HEK293T (cell line): ENCODE measurements around the gene YY1.

ENCODE experiments used
- CTCF ChIA-PET: fragments of 350-600 bp; formaldehyde crosslinking; extraction: SDS; loops from one replicate; lab custom pipeline; 2021; ENCODE audit warnings: antibody characterized with exemption, inconsistent platforms; lab: Yijun Ruan, JAX
- POLR2A ChIA-PET: fragments of 350-600 bp; formaldehyde crosslinking; extraction: SDS; loops from one replicate; lab custom pipeline; 2020; ENCODE audit warnings: antibody characterized with exemption, inconsistent platforms; lab: Yijun Ruan, JAX
- DNase-seq: peaks from one replicate; pipeline ENCODE4 v3.0.0; 2012; ENCODE audit warnings: mixed read lengths; ENCODE audit errors: extremely low spot score
- ARNT ChIP-seq: fragments of 450-650 bp; IDR thresholded peaks from 2 replicates; pipeline ENCODE4 v1.6.1; 2017; ENCODE audit warnings: mild to moderate bottlenecking
- BHLHE40 ChIP-seq: fragments of 450-650 bp; IDR thresholded peaks from 2 replicates; pipeline ENCODE4 v1.6.1; 2016; ENCODE audit warnings: mild to moderate bottlenecking, moderate library complexity, borderline replicate concordance
- CTBP1 ChIP-seq: fragments of 450-650 bp; IDR thresholded peaks from 2 replicates; pipeline ENCODE4 v1.6.1; 2016; ENCODE audit warnings: borderline replicate concordance
- ELF4 ChIP-seq: fragments of 450-650 bp; IDR thresholded peaks from 2 replicates; pipeline ENCODE4 v1.6.1; 2017; ENCODE audit warnings: antibody characterized with exemption
- FOXA1 ChIP-seq: fragments of 450-650 bp; IDR thresholded peaks from 2 replicates; pipeline ENCODE4 v1.6.1; 2016; ENCODE audit warnings: mild to moderate bottlenecking
- FOXK2 ChIP-seq: fragments of 450-650 bp; IDR thresholded peaks from 2 replicates; pipeline ENCODE4 v1.6.1; 2016; ENCODE audit warnings: mild to moderate bottlenecking
- FOXM1 ChIP-seq: fragments of 450-650 bp; IDR thresholded peaks from 2 replicates; pipeline ENCODE4 v1.6.1; 2017; ENCODE audit warnings: mild to moderate bottlenecking, borderline replicate concordance
- HDGF ChIP-seq: fragments of 450-650 bp; IDR thresholded peaks from 2 replicates; pipeline ENCODE4 v1.6.1; 2017; ENCODE audit warnings: antibody characterized with exemption, borderline replicate concordance
- L3MBTL2 ChIP-seq: fragments of 450-650 bp; conservative IDR thresholded peaks from 2 replicates; pipeline ENCODE4 v1.6.1; 2016; ENCODE audit warnings: mild to moderate bottlenecking
- LEF1 ChIP-seq: fragments of 450-650 bp; IDR thresholded peaks from 2 replicates; pipeline ENCODE4 v1.6.1; 2017; ENCODE audit warnings: mild to moderate bottlenecking, borderline replicate concordance
- NFRKB ChIP-seq: fragments of 450-650 bp; IDR thresholded peaks from 2 replicates; pipeline ENCODE4 v1.6.1; 2016; ENCODE audit warnings: mild to moderate bottlenecking, moderate library complexity
- PKNOX1 ChIP-seq: fragments of 450-650 bp; IDR thresholded peaks from 2 replicates; pipeline ENCODE4 v1.6.1; 2016
- SP1 ChIP-seq: fragments of 450-650 bp; IDR thresholded peaks from 2 replicates; pipeline ENCODE4 v1.6.1; 2017
- SUZ12 ChIP-seq: fragments of 450-650 bp; IDR thresholded peaks from 2 replicates; pipeline ENCODE4 v1.6.1; 2016; ENCODE audit warnings: mild to moderate bottlenecking
- TARDBP ChIP-seq: fragments of 450-650 bp; IDR thresholded peaks from 2 replicates; pipeline ENCODE4 v1.6.1; 2016
- ZNF384 ChIP-seq: fragments of 450-650 bp; IDR thresholded peaks from 2 replicates; pipeline ENCODE4 v1.6.1; 2016

YY1 gene

GRCh38 chr14:100213956-100214769 is 24.8 kb upstream of the YY1 start:
- ChIA-PET POLR2A (interaction anchor here (0.7 to 3.1 kb wide), 7 partner anchors 9 to 72 kb away, joined by 3 to 19 read pairs (median 4); no protein-coding TSS in a partner anchor), CTCF (interaction anchor here (0.9 to 1.0 kb wide), 3 partner anchors 20 to 32 kb away, joined by 3 read pairs; no protein-coding TSS in a partner anchor)
- TF ChIP-seq CTBP1 (no peak), L3MBTL2 (peak; percentile 80)
- peak; percentile 94 for DNase-seq

GRCh38 chr14:100214770-100215083 is 24.2 kb upstream of the YY1 start:
- TF ChIP-seq ELF4 (no peak), FOXA1 (no peak), FOXK2 (no peak), TARDBP (no peak), CTBP1 (no peak), FOXM1 (no peak), SP1 (no peak), SUZ12 (no peak), ZNF384 (no peak), BHLHE40 (no peak), LEF1 (no peak), NFRKB (no peak), ARNT (no peak), L3MBTL2 (no peak), PKNOX1 (no peak), HDGF (no peak)
- ChIA-PET POLR2A (interaction anchor here (0.7 to 3.1 kb wide), 7 partner anchors 10 to 71 kb away, joined by 3 to 19 read pairs (median 4); no protein-coding TSS in a partner anchor), CTCF (interaction anchor here (0.9 to 1.0 kb wide), 3 partner anchors 20 to 32 kb away, joined by 3 read pairs; no protein-coding TSS in a partner anchor)
- no peak for DNase-seq

- ChIA-PET POLR2A (interaction anchor here (0.9 to 3.1 kb wide), 4 partner anchors 9 to 22 kb away, joined by 3 to 19 read pairs (median 12); no protein-coding TSS in a partner anchor), CTCF (interaction anchor here (1.0 kb wide), 1 partner anchor 19 kb away, joined by 3 read pairs; no protein-coding TSS in a partner anchor)
- TF ChIP-seq SUZ12: no peak
- TF ChIP-seq ARNT: no peak
- no peak for TF ChIP-seq ELF4
- TF ChIP-seq ZNF384: no peak
- no peak for TF ChIP-seq PKNOX1
- TF ChIP-seq LEF1: no peak
- no peak for TF ChIP-seq CTBP1
- TF ChIP-seq FOXM1: no peak
- TF ChIP-seq TARDBP: no peak
- TF ChIP-seq FOXK2: no peak
- no peak for TF ChIP-seq BHLHE40
- TF ChIP-seq NFRKB: no peak
- no peak for TF ChIP-seq L3MBTL2
- TF ChIP-seq FOXA1: no peak
- TF ChIP-seq HDGF: no peak
- TF ChIP-seq SP1: no peak
- no peak for DNase-seq
These were observed 23.5 kb upstream of the YY1 start for GRCh38 chr14:100215330-100215885.

GRCh38 chr14:100219126-100219785 is 19.7 kb upstream of the YY1 start:
- no peak for TF ChIP-seq NFRKB
- no peak for TF ChIP-seq TARDBP
- TF ChIP-seq FOXK2: no peak
- TF ChIP-seq FOXA1: no peak
- POLR2A ChIA-PET: interaction anchor here (0.6 to 1.5 kb wide), 4 partner anchors 9 to 64 kb away, joined by 3 to 8 read pairs (median 3); no protein-coding TSS in a partner anchor

GRCh38 chr14:100221533-100222223 is 17.3 kb upstream of the YY1 start:
- ChIA-PET CTCF (interaction anchor here (0.9 to 1.5 kb wide), 3 partner anchors 8 to 29 kb away, joined by 3 read pairs; no protein-coding TSS in a partner anchor), POLR2A (interaction anchor here (0.7 to 2.1 kb wide), 6 partner anchors 8 to 28 kb away, joined by 3 to 13 read pairs (median 6); no protein-coding TSS in a partner anchor)
- DNase-seq: peak; percentile 54

More at GRCh38 chr14:100219126-100219785, 19.7 kb upstream of the YY1 start:
- CTCF ChIA-PET: interaction anchor here (1.0 to 1.1 kb wide), 3 partner anchors 9 to 111 kb away, joined by 3 to 4 read pairs (median 4); no protein-coding TSS in a partner anchor
- no peak for DNase-seq

More at GRCh38 chr14:100221533-100222223, 17.3 kb upstream of the YY1 start:
- TF ChIP-seq FOXA1 (no peak), L3MBTL2 (no peak), PKNOX1 (no peak), BHLHE40 (no peak), NFRKB (no peak), CTBP1 (no peak), HDGF (no peak)
